OCI-LY1 (cell line): ENCODE measurements around the gene BBX.

ENCODE experiments used
- H2AFZ ChIP-seq: fragments of 200-600 bp; sonication (generic), shearing (Covaris generic); 2 replicates; pipeline ENCODE4 v1.6.0; 2014; ENCODE audit warnings: antibody characterized with exemption, mild to moderate bottlenecking, low read length
- H3F3A ChIP-seq: fragments of 200-600 bp; sonication (generic), shearing (Covaris generic); 2 replicates; pipeline ENCODE4 v1.6.0; 2014; ENCODE audit warnings: mild to moderate bottlenecking, antibody characterized with exemption, low read length, moderate library complexity; ENCODE audit not compliant: insufficient read depth
- H3K27ac ChIP-seq: fragments of 200-600 bp; sonication (generic); 2 replicates; pipeline ENCODE4 v1.5.1; 2014; ENCODE audit warnings: low read length, mixed run types, mild to moderate bottlenecking, low read depth; ENCODE audit not compliant: poor library complexity, severe bottlenecking
- H3K27me3 ChIP-seq: fragments of 200-600 bp; sonication (generic); 2 replicates; pipeline ENCODE4 v1.6.0; 2014; ENCODE audit warnings: antibody characterized with exemption, mild to moderate bottlenecking, low read length, moderate library complexity; ENCODE audit not compliant: insufficient read depth
- H3K36me3 ChIP-seq: fragments of 200-600 bp; sonication (generic); 2 replicates; pipeline ENCODE4 v1.6.1; 2014; ENCODE audit warnings: mild to moderate bottlenecking, antibody characterized with exemption, low read length, moderate library complexity, mixed read lengths; ENCODE audit not compliant: insufficient read depth
- H3K4me1 ChIP-seq: fragments of 200-600 bp; sonication (generic); 2 replicates; pipeline ENCODE4 v1.5.1; 2014; ENCODE audit warnings: mild to moderate bottlenecking, low read length, moderate library complexity; ENCODE audit not compliant: insufficient read depth, severe bottlenecking
- H3K4me2 ChIP-seq: fragments of 200-600 bp; sonication (generic), shearing (Covaris generic); 2 replicates; pipeline ENCODE4 v1.6.1; 2014; ENCODE audit warnings: low read length
- H3K4me3 ChIP-seq: fragments of 200-600 bp; sonication (generic); 2 replicates; pipeline ENCODE4 v1.5.1; 2014; ENCODE audit warnings: low read length, low read depth, mild to moderate bottlenecking, mixed read lengths; ENCODE audit not compliant: poor library complexity, severe bottlenecking
- H3K79me2 ChIP-seq: fragments of 200-600 bp; shearing (Covaris generic); 2 replicates; pipeline ENCODE4 v1.6.1; 2016; ENCODE audit warnings: mixed run types, low read length, mixed read lengths; ENCODE audit not compliant: insufficient read depth
- H3K9ac ChIP-seq: fragments of 200-600 bp; sonication (generic), shearing (Covaris generic); 2 replicates; pipeline ENCODE4 v1.6.1; 2014; ENCODE audit warnings: mild to moderate bottlenecking, low read length, mixed read lengths
- H3K9me2 ChIP-seq: fragments of 200-600 bp; sonication (generic), shearing (Covaris generic); 2 replicates; pipeline ENCODE4 v1.6.1; 2014; ENCODE audit warnings: low read depth, mild to moderate bottlenecking, low read length, mixed read lengths
- H3K9me3 ChIP-seq: fragments of 200-600 bp; shearing (Covaris generic); 2 replicates; pipeline ENCODE4 v1.6.1; 2014; ENCODE audit warnings: low read length, mixed read lengths
- H4K20me1 ChIP-seq: fragments of 200-600 bp; sonication (generic), shearing (Covaris generic); 2 replicates; pipeline ENCODE4 v1.6.0; 2016; ENCODE audit warnings: mild to moderate bottlenecking, low read length; ENCODE audit not compliant: insufficient read depth
- CTCF ChIP-seq: fragments of 200-600 bp; sonication (generic), shearing (Covaris generic); IDR thresholded peaks from 2 replicates; pipeline ENCODE4 v1.5.1; 2017; ENCODE audit warnings: mild to moderate bottlenecking, antibody characterized with exemption, low read length, moderate library complexity, mixed read lengths
- EZH2 ChIP-seq: fragments of 200-600 bp; sonication (generic), shearing (Covaris generic); IDR thresholded peaks from 2 replicates; pipeline ENCODE4 v1.8.0; 2017; ENCODE audit warnings: borderline replicate concordance, mixed run types, mild to moderate bottlenecking, antibody characterized with exemption, low read length, moderate library complexity, mixed read lengths

BBX gene

GRCh38 chr3:107514453-107514852, 8.3 kb upstream of the BBX start:
- Histone ChIP-seq H2AFZ (no peak overlapping the region), H3F3A (no peaks in the 10 kb centered on the region), H3K9me3 (no peaks in the 10 kb centered on the region), H3K36me3 (no peaks in the 10 kb centered on the region), H3K4me1 (peaks cover 4% of the 10 kb centered on the region), H3K79me2 (no peaks in the 10 kb centered on the region), H4K20me1 (no peaks in the 10 kb centered on the region), H3K9me2 (no peaks in the 10 kb centered on the region), H3K27ac (no peak overlapping the region), H3K27me3 (no peaks in the 10 kb centered on the region), H3K4me2 (no peak overlapping the region), H3K9ac (no peak overlapping the region), H3K4me3 (no peak overlapping the region)
- TF ChIP-seq EZH2 (no peak), CTCF (peak; percentile 11; the same call in 1 of the 2 replicates)

- Histone ChIP-seq H3K4me3 (no peak overlapping the region), H3F3A (no peaks in the 10 kb centered on the region), H3K9me2 (no peaks in the 10 kb centered on the region), H3K27me3 (no peaks in the 10 kb centered on the region), H3K9me3 (no peaks in the 10 kb centered on the region), H3K79me2 (no peaks in the 10 kb centered on the region), H3K27ac (no peak overlapping the region), H3K4me1 (peaks cover 8% of the 10 kb centered on the region), H3K9ac (no peak overlapping the region), H3K4me2 (no peak overlapping the region), H2AFZ (no peak overlapping the region), H4K20me1 (no peaks in the 10 kb centered on the region), H3K36me3 (no peaks in the 10 kb centered on the region)
- TF ChIP-seq EZH2 (no peak), CTCF (no peak)
Measured at GRCh38 chr3:107516475-107516874, 6.3 kb upstream of the BBX start.

- H2AFZ ChIP-seq, result no peak overlapping the region
- no peaks in the 10 kb centered on the region for H3K36me3 ChIP-seq
- no peak overlapping the region for H3K9ac ChIP-seq
- H3F3A ChIP-seq, result no peaks in the 10 kb centered on the region
- H3K79me2 ChIP-seq, result no peaks in the 10 kb centered on the region
- no peak overlapping the region for H3K27ac ChIP-seq
- TF ChIP-seq EZH2 (no peak), CTCF (no peak)
- no peaks in the 10 kb centered on the region for H3K27me3 ChIP-seq
- H3K9me3 ChIP-seq, result no peaks in the 10 kb centered on the region
- H3K4me1 ChIP-seq, result peaks cover 18% of the 10 kb centered on the region
- no peaks in the 10 kb centered on the region for H3K9me2 ChIP-seq
- H3K4me2 ChIP-seq, result no peak overlapping the region
- H3K4me3 ChIP-seq, result no peak overlapping the region
- no peaks in the 10 kb centered on the region for H4K20me1 ChIP-seq
Measured at GRCh38 chr3:107520535-107520934, 2.2 kb upstream of the BBX start.
